Cardiac septum (tissue), 1 donor: ENCODE results near the gene RIT2. TPM values are rescaled to one million over a fixed set of nuclear protein-coding genes. Genes with fewer than 3 reads are reported as not detected.

Source experiments
- DNase-seq: peaks from one replicate; pipeline ENCODE4 v3.0.0-alpha.2; 2020; ENCODE audit warnings: low spot score
- intact Hi-C: fragments of 100-400 bp; cut with DNase I; formaldehyde crosslinking; loops from one replicate; pipeline ENCODE4 v1.14.0; 2022
- total RNA-seq: library from RNA; stranded (reverse); fragmentation: NEBNext Ultra II Directional; extraction: Animal tissue kit (Norgen Biotek cat#: 25700); gene quantifications from one replicate; pipeline ENCODE4 v1.2.1, GENCODE V29; 2021
- donor health status: DM: no; HTN: no; CAD: no.

RIT2 gene
- total RNA-seq, 1 donor from 2014 or later, result not detected

DNA sequence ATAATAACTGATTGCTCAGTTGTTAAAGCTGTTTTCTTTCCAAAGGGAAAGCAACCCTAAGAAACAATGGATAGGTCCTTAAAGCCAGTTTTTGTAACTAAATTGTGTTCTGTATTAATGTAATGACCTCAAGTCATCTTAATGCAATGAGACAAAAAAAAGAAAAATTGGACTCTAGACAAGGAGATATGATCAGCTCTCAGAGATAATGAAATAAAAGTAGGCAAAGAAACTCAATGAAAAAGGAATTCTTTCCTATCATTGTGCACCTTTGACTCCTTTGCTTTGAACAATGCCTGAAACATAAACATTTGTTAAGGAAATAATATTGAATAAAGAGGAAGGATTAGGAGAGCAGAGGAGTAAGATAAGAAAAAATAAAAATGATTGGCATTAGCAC lies 86.1 kb downstream of the RIT2 start:
- intact Hi-C loops, result no loop called here
- no peak for DNase-seq

DNA sequence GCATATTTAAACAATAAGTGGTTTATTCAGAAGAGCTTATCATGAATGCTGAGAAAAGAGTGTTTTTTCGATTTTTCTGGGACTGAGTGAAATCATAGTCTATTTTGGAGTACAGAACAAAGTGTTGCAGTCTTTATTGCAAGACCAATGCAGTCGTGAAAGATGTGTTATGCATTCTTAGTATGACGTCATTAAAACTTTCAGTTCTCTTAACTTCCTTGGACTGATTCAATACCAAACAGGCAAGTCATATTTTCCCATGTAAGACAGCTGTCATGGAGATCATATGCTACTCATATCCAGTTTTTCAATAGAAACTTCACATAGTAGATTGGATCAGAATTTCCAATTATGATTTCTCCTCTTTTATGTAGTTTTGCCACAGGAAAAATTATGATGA lies 92.6 kb downstream of the RIT2 start:
- intact Hi-C loops, result no loop called here
- DNase-seq, result no peak

DNA sequence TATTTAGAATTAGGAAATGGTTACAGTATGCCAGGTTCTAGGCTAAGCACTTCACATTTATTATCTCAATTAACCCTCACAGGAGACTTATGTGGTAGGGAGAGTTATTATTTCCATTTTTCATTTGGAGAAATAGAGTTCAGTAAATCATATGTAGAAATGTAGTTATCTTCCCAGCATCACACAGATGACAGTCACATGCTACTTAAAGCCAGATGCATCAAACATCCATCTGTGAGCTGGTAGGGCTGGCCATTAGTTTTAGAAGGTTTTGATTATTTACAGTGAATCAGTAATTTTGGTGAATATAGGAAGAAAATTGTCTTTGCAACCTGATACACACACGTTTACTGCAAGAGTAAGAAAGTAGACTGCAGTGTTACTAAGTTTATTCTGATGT lies 97.9 kb downstream of the RIT2 start:
- intact Hi-C loops, result no loop called here
- DNase-seq, result no peak

DNA sequence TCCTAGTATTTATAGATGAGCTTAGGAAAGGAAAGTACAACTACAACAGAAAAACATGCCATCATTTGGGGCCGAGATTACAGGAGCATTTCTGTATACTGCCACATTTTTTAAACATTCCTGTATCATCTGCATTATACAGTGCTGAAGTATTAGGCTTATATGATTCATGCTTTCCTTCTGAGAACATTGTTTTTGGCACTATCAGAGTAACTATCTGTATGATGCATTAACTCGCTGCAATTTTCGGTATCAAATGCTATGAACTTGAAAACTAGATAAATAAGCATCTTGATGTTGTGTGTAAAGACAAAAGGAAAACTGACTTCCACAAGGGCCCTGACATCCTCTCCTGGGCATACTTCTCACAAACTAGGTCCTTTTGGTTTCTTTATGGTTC lies 102.0 kb downstream of the RIT2 start:
- intact Hi-C loops, result no loop called here
- no peak for DNase-seq

DNA sequence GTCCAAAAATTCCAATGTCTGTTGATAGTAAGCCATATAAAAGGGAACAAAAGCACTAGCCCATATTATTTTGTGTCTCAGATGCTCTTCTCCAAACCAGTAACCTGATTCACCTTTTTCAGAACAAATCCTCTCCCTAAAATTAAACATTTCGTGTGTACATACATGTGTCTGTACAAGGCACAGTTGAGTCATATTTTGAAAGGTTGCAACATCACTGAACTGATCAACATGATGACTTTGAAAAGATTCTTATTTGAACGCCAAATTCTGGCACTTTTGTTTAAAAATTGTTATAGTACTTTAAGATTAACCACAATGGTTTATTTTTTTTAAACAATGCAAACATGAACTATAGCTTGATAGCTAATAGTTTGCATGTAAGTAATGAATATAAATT lies 102.5 kb downstream of the RIT2 start:
- intact Hi-C loops, result no loop called here
- no peak for DNase-seq

DNA sequence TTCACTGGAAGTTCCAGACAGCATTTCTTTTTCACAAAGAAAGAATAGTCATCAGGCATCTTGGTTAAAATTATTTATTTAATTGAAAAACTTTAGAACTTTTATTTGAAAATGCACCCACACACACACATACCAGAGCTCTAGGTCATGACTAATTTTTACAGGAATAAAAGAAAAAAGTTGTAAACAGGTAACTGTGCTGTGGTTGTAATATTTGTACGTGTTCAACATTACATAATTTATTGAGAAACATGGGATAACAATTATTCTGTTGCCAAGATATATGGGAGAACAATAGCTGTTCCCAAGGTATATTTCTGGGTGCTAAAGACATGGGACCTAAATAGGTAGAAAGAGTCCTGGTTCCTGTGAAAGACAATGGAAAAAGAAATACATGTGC lies 104.9 kb downstream of the RIT2 start:
- no peak for DNase-seq
- intact Hi-C loops, result no loop called here

DNA sequence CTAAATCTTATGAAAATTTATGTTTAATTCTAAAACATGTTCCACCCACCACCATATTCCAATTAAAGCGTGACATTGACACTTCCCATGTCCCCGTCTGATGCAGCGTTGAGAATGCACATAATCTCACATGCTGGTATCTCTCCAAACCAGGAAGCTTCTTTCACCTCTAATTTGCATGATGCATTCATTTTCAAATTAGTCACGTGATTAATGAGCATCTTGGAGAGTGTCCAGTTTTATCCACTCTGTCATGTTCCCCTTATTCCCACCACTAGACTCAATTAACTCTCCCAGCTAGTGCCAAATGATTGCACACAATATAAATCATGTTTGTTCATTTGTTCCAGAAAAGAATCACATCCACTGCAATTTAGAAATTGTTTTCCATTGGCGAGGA lies 105.8 kb downstream of the RIT2 start:
- DNase-seq, result no peak
- intact Hi-C loops, result no loop called here

DNA sequence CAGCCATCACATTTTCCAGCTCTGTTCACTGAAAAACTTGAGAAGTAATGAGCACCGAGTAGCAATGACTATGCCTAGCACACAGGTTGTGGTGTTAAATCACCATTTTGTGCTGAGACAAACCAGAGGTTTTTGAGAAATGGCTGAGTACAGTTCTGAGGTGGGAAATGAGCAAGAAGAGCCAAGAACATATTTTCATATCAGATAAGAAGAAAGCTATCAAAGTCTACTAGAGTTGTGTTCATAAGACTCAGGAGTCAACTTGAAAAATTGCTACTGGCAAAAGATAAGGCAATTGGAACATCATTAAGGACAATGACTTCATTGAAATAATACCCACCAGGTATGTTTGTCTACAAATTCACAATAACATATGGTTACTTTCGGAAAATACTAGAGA lies 108.1 kb downstream of the RIT2 start:
- DNase-seq, result no peak
- intact Hi-C loops, result no loop called here

DNA sequence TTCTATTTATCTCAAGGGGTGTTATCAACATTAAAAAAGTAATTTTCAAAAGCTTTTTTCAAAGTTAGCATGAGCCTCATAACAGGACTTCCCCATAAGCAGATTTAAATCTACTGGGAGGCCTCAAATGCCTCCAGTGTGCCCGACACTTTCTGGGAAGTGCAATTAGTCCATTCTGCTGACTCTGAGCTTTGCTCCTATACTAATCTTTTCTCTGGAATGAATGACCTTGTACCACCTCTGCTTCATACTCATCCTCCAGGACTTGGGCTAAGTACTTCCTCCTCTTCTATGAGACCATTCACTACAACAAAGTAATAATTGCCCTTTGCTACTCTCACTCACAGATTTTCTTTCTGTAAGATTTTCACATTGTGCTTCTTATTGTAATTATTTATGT lies 111.1 kb downstream of the RIT2 start:
- intact Hi-C loops, result no loop called here
- no peak for DNase-seq

DNA sequence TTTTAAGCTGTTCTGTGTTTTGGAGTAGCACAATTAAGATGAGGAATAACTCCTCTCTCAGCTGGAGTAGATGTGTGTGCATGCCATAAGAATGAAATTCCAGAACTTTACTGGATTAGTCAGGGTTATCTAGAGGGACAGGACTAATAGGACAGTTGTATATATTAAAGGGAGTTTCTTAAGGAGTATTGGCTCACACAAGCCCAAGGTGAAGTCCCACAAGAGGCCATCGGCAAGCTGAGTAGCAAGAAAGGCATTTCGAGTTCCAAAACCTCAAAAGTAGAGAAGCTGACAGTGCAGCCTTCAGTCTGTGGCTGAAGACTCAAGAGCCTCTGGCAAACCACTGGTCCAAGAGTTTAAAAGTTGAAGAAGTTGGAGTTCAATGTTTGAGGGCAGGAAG lies 113.7 kb downstream of the RIT2 start:
- intact Hi-C loops, result no loop called here
- DNase-seq, result no peak

DNA sequence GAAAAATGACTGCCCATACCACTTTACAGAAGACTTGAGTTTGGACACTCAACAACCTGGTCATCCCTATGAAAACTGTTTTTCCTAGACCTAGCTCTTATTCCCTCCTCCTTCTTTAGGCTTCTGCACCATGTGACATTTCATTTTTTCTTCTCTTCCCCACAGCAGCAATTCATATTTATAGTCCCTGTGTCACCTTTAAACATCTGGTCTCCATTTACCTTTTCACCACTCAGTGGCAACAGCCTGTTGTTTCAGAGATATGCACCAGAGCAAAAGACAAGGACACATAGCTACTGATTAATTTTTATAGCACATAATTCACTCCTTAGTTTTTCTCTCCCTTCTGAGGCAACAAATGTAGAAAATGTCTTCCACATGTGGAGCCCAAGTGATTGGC lies 118.7 kb downstream of the RIT2 start:
- DNase-seq, result no peak
- intact Hi-C loops, result no loop called here

DNA sequence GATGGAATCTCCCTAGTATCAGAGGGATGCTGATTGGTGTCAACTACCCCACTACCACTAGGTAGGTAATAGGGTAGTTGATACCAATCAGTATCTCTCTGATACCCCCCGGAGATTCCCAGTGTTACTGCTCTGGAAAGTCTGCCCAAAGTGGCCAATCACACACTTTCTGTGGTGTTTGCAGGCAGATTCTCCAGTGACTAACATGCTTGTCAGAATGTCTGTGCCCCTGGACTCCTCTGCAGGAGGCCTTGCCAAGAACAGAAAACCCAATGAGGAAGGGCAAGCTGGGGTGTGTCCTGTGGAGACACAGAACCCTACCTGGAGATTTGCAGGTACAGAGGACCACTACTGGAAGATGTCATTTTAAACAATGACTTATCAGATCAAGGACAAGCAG lies 135.1 kb downstream of the RIT2 start:
- no peak for DNase-seq
- intact Hi-C loops, result no loop called here

DNA sequence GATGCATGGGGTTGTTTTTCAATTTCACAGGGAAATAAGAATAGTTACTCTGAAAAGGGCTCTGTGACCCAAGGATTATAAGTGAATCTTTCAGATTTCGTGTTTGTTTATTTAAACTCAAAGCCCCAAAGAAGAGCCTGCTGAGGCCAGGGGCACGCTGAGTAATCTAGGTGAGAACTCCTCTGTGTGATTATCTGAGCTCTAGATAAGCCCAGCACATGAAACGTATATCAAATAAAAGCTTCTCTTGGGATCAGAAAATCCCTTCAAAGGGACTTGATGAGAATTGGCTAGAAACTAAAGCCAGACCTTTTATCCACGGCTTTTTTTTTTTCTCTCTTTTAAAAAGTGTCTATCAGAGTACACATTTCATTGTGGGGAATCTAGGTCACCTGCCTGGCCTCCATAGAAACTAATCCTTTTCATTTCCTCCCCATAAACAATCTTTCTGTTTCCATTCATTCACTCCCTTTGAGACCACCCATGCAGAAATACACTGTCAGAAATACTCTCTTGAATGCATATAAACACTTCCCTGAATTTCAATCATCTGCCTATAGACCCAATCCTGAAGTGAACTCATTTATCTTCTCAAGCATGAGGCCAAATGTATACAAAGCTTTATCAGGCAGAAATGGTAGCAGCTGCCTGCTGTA lies 137.4 kb downstream of the RIT2 start:
- intact Hi-C loops, result no loop called here
- DNase-seq, result no peak

DNA sequence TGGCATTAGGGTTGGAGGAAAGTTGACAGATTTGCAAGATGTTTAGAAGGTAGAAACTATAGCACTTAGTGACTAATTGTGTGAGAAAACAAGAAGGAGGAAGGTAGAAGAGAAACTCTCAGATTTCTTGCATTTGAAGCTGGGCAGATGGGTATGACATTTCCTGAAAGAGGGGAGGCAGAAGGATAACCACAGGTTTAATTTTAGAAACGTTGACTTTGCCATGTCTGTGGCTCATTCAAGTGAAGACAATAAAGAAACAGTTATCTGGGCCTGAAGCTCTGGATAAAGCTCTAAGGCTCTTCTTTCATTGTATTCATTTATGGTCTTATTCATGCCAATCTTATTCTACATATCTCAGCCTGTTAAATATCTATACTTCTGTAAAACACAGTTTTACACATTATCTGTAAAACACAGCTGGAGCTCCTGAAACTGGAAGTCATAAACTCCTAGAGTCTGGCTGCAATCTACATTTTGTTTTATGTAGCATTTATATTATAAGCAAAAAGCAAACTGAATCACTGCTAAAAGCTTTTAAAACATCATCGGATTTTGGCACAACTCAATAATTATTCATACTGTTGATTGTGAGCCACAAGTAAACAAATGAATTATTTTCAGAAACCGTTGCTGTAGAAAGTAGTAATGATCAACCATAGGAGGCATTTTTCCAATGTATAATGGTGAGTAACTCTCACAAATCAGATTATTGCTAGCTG lies 138.5 kb downstream of the RIT2 start:
- intact Hi-C loops, result no loop called here
- no peak for DNase-seq

DNA sequence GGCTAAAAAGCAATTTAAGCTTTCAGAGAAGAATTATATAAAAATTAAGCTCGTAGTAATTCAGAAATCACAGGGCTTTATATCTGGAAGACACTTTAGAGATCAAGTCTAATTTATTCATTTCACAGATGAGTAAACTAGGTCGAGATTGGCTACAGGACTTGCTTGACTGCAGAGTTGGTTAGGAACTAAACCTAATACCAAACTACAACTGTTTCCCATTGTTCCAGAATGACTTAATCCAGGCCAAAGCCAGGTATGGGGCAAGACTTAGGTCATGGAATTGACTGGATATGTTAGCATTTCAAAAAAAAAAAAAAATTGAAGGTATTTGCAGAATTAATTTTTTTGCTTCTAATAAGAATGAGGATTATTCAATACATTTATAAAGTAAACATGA lies 146.1 kb downstream of the RIT2 start:
- DNase-seq, result no peak
- intact Hi-C loops, result no loop called here

DNA sequence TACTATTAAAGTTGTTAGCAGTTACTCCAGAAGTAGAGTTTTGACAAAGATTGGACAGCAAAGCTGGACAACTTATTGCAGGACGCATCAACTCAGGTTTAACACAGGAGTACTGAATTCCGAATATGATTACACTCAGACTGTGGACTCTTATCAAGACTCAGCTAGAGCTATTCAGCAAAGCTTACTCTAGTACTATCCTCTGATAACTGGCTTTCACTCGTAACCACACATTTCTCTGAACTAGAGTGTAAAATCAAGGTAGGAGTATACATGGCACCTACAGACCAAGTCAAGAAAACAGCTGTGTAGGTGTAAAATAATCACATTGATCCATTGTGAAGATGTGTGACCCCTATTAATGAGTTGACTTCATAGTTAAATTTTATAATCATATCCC lies 154.2 kb downstream of the RIT2 start:
- intact Hi-C loops, result no loop called here
- DNase-seq, result no peak

DNA sequence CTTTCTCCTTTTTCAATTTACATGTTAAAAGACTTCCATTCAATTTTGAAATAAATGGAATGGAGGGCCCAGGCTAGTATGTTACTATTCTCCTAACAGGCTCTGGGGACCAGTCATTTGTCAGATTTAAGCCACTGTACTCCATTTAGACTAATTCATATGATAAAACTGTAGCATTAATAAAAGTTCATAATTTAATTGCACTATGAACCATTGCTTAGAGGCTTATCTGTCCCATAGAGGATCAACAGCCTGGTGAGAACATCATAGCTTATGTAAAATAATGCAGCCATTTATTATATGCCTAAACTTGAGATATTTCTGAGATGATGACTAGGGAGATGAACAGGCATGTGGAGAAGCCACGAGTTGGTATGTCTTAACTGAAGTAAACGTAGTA lies 156.0 kb downstream of the RIT2 start:
- DNase-seq, result no peak
- intact Hi-C loops, result no loop called here

DNA sequence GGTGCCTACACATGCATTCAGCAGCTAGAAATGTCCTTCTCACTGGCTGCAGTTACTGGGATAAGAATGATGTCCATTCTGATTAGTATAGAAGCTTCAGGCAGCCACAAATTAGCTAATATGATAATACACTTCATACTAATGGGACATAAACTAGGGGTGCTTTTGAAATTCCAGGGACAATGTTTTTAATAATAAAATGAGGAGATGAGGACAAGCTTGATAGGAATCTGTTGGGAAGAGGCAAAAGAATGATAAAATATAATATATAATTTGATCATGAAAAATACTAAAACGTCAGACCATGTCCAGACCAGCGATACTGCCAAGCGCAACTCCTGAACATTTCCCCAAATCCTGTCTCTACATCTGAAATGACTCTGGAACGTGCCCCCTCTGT lies 157.1 kb downstream of the RIT2 start:
- no peak for DNase-seq
- intact Hi-C loops, result no loop called here

DNA sequence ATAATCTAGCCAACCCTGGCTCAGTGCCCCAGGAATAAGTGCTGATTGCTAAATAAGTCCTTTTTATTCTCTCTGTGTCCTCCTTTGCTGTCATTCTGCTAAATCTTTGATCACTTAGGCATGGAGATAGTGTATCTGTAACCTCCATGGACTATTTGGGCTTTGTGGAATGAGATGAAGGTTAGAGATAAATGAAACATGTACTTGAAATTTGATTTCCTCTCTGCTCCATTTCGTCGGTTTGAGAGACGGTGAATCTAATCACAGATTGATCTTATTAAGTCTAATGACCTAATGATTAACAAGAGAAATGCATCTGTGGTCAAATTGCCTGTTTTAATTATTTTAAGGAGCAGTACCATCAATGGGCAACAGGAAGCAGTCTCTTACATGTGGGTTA lies 159.2 kb downstream of the RIT2 start:
- intact Hi-C loops, result no loop called here
- no peak for DNase-seq

DNA sequence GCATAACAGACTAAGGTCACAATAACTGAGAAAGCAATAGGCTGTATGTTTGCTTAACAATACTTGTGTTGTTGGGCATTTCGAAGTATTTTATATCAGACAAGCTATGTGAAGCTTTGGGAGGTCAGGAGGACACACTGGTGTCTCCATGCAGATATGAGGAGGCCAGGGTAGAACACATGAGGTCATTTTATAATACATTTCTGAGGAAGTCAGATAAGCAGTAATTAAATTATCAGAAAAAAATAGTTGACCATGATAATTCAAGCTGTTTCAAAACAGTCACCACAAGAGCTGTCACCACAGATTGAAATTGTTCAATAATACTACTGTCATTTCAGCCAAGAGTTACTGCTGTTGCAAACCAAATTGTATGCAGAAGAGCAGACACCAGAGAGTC lies 160.6 kb downstream of the RIT2 start:
- intact Hi-C loops, result no loop called here

DNA sequence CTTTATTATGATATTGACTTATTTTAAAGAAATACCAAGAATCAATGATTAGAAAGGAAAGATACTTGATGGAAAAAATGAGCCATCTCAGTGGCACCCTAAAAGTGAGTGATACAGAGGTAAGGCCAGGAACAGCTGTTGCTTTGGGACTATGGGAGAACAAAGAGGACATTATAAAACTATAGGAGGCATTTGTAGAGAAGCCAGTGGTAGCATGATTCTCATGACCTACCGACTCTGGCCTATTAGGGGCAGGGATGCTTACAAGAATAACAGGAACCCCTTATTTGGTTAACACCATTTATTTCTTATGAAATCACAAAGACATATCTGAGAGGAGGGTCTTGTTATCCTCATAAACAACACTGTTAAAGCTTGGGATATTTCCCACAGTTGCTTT lies 162.2 kb downstream of the RIT2 start:
- intact Hi-C loops, result no loop called here
- no peak for DNase-seq

More for the DNA sequence above, 160.6 kb downstream of the RIT2 start:
- DNase-seq, result no peak

DNA sequence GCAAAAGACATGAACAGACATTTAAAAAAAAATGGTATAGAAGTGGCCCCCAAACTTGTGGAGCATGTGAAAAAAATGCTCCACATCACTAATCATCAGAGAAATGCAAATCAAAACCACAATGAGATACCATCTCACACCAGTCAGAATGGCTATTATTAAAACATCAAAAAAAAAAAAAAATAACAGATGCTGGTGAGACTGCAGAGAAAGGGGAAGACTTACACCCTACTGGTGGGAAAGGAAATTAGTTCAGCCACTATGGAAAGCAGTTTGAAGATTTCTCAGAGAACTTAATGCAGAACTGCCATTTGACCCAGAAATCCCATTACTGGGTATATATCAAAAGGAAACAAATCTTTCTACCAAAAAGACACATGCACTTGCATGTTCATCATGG lies 164.8 kb downstream of the RIT2 start:
- intact Hi-C loops, result no loop called here
- DNase-seq, result no peak
